Trophoblast cell (in vitro differentiated cells and primary cell): ENCODE results near the gene GPR37.

ENCODE experiments used
- DNase-seq, 2 donors: peaks; one replicate each; pipeline ENCODE4 v3.0.0-alpha.2; 2016
- H2AFZ ChIP-seq: 2 replicates; pipeline ENCODE4 v1.6.1; 2013; ENCODE audit warnings: low read length, moderate library complexity, mild to moderate bottlenecking; ENCODE audit not compliant: insufficient read depth, poor library complexity
- H2AK5ac ChIP-seq: 2 replicates; pipeline ENCODE4 v1.6.1; 2013; ENCODE audit warnings: mild to moderate bottlenecking, low read length
- H2BK120ac ChIP-seq: 2 replicates; pipeline ENCODE4 v1.6.1; 2013; ENCODE audit warnings: low read length, mild to moderate bottlenecking, moderate library complexity; ENCODE audit not compliant: insufficient read depth, poor library complexity
- H2BK12ac ChIP-seq: 2 replicates; pipeline ENCODE4 v1.6.1; 2013; ENCODE audit warnings: mild to moderate bottlenecking, low read length, moderate library complexity
- H2BK5ac ChIP-seq: 2 replicates; pipeline ENCODE4 v1.6.1; 2013; ENCODE audit warnings: low read length, low read depth, moderate library complexity, mild to moderate bottlenecking; ENCODE audit not compliant: poor library complexity
- H3K14ac ChIP-seq: 2 replicates; pipeline ENCODE4 v1.6.1; 2013; ENCODE audit warnings: mild to moderate bottlenecking, low read length
- H3K18ac ChIP-seq: 2 replicates; pipeline ENCODE4 v1.6.1; 2013; ENCODE audit warnings: mild to moderate bottlenecking, low read length
- H3K23ac ChIP-seq: 2 replicates; pipeline ENCODE4 v1.6.1; 2013; ENCODE audit warnings: low read length
- H3K27ac ChIP-seq: 2 replicates; pipeline ENCODE4 v1.5.1; 2013; ENCODE audit warnings: low read depth, mild to moderate bottlenecking, inconsistent platforms, low read length, moderate library complexity
- H3K27me3 ChIP-seq: 2 replicates; pipeline ENCODE4 v1.6.1; 2013; ENCODE audit warnings: inconsistent platforms, mild to moderate bottlenecking, low read length, moderate library complexity; ENCODE audit not compliant: insufficient read depth
- H3K36me3 ChIP-seq, 2 experiments: 1 replicate in 1 of 2; 2 replicates in 1 of 2; pipeline ENCODE4 v1.6.1; 2013; ENCODE audit warnings: low read length in 2 of 2, mild to moderate bottlenecking in 2 of 2, moderate library complexity in 1 of 2; ENCODE audit not compliant: insufficient read depth in 2 of 2, control insufficient read depth in 1 of 2
- H3K4ac ChIP-seq: 2 replicates; pipeline ENCODE4 v1.6.1; 2013; ENCODE audit warnings: low read depth, mild to moderate bottlenecking, low read length, moderate library complexity
- H3K4me1 ChIP-seq, 2 experiments: 1 replicate in 1 of 2; 2 replicates in 1 of 2; pipeline ENCODE4 v1.6.1; 2013; ENCODE audit warnings: low read length in 2 of 2, mild to moderate bottlenecking in 2 of 2, moderate library complexity in 1 of 2; ENCODE audit not compliant: insufficient read depth in 2 of 2, control insufficient read depth in 1 of 2
- H3K4me2 ChIP-seq: 2 replicates; pipeline ENCODE4 v1.6.1; 2013; ENCODE audit warnings: inconsistent platforms, mild to moderate bottlenecking, low read length, moderate library complexity
- H3K4me3 ChIP-seq: 2 replicates; pipeline ENCODE4 v1.5.1; 2013; ENCODE audit warnings: mild to moderate bottlenecking, low read depth, low read length, inconsistent platforms
- H3K79me1 ChIP-seq: one replicate; pipeline ENCODE4 v1.6.1; 2013; ENCODE audit warnings: low read length
- H3K79me2 ChIP-seq: 2 replicates; pipeline ENCODE4 v1.6.1; 2013; ENCODE audit warnings: low read length, mild to moderate bottlenecking; ENCODE audit not compliant: control insufficient read depth, insufficient read depth, poor library complexity
- H3K9ac ChIP-seq: 2 replicates; pipeline ENCODE4 v1.6.1; 2013; ENCODE audit warnings: mild to moderate bottlenecking, low read length
- H3K9me3 ChIP-seq: 2 replicates; pipeline ENCODE4 v1.6.1; 2013; ENCODE audit warnings: low read depth, mild to moderate bottlenecking, control low read depth, inconsistent platforms, low read length; ENCODE audit not compliant: insufficient read depth
- H4K12ac ChIP-seq: 2 replicates; pipeline ENCODE4 v1.6.1; 2013; ENCODE audit warnings: low read depth, mild to moderate bottlenecking, low read length, moderate library complexity
- H4K8ac ChIP-seq: 2 replicates; pipeline ENCODE4 v1.6.1; 2013; ENCODE audit warnings: low read depth, mild to moderate bottlenecking, low read length, moderate library complexity
- H4K91ac ChIP-seq: one replicate; pipeline ENCODE4 v1.6.1; 2013; ENCODE audit warnings: low read depth, mild to moderate bottlenecking, low read length, moderate library complexity
- WGBS: extraction: QIAGEN DNeasy Blood & Tissue Kit; methylation state at CpG from one replicate; pipeline ENCODE4 v1.1.7; 2013; ENCODE audit warnings: missing lambda C conversion rate; ENCODE audit not compliant: insufficient read length, insufficient coverage; ENCODE audit errors: extremely low coverage; 5-methylcytosine and 5-hydroxymethylcytosine counted together

Gene GPR37

DNA sequence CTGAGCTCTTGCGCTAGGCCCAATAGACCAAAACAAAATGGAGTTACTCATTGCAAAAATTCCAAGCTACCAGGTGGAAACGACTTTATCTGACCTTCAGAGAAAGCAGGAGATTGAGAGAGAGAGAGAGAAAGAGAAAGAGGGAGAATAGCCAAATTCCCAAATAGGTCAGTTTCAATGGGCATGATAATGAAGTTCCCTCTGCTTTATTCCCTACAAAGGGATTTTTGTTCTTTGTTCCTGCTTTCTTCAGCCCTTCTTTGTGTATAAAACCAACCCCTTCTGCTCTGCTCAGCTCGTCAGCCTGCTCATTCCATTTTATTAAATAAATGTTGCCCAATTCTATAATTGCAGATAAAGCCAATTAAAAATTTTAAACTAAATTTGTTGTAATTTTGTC is 45.0 kb upstream of the GPR37 start:
- no peak overlapping the region for H3K4me3 ChIP-seq
- H3K79me2 ChIP-seq = no peaks in the 10 kb centered on the region
- no peak overlapping the region for H2BK120ac ChIP-seq
- H3K36me3 ChIP-seq = no peaks in the 10 kb centered on the region
- H4K12ac ChIP-seq = no peak overlapping the region
- H3K9ac ChIP-seq = no peak overlapping the region
- H3K23ac ChIP-seq = no peak overlapping the region
- no peaks in the 10 kb centered on the region for H3K27me3 ChIP-seq
- H2BK12ac ChIP-seq = no peak overlapping the region
- no peak overlapping the region for H3K27ac ChIP-seq
- no peak overlapping the region for H2AK5ac ChIP-seq
- H2AFZ ChIP-seq = no peak overlapping the region
- no peaks in the 10 kb centered on the region for H3K9me3 ChIP-seq
- no peak overlapping the region for H3K18ac ChIP-seq
- WGBS = no CpG with 5 or more reads among the region's 3 CpGs
- H2BK5ac ChIP-seq = no peak overlapping the region
- no peak overlapping the region for H3K14ac ChIP-seq
- DNase-seq = no peak
- no peak overlapping the region for H3K4me2 ChIP-seq
- H4K8ac ChIP-seq = no peak overlapping the region
- no peak overlapping the region for H4K91ac ChIP-seq
- no peak overlapping the region for H3K4ac ChIP-seq
- no peaks in the 10 kb centered on the region for H3K4me1 ChIP-seq
- no peaks in the 10 kb centered on the region for H3K79me1 ChIP-seq

DNA sequence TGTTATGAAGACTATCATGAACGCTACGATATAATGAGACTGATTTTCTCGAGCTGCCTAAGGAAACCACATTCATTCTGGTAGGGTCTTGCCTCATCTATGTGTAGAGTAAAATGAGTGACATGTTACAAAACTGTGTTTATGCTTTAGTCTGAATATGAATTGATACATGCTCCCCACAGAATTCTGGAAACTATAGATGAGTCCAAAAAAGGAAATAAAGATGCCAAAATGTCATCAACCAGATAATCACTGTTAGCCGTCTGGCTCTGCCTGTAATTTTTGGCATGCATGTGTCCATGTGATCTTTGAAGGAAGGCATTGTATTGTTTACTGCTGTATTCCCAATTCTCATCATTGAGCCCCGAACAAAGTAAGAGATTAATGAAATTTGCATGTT is 42.6 kb upstream of the GPR37 start:
- Histone ChIP-seq H3K18ac (no peak overlapping the region), H3K27ac (no peak overlapping the region), H3K4ac (no peak overlapping the region), H3K27me3 (no peaks in the 10 kb centered on the region), H2BK120ac (no peak overlapping the region), H3K9me3 (no peaks in the 10 kb centered on the region), H4K8ac (no peak overlapping the region), H2AFZ (no peak overlapping the region), H3K14ac (no peak overlapping the region), H4K12ac (no peak overlapping the region), H4K91ac (no peak overlapping the region), H3K9ac (no peak overlapping the region), H3K4me1 (no peaks in the 10 kb centered on the region), H3K4me2 (no peak overlapping the region), H2AK5ac (no peak overlapping the region), H3K4me3 (no peak overlapping the region), H3K36me3 (no peaks in the 10 kb centered on the region), H2BK12ac (no peak overlapping the region), H3K79me2 (no peaks in the 10 kb centered on the region), H3K79me1 (no peaks in the 10 kb centered on the region), H2BK5ac (no peak overlapping the region), H3K23ac (no peak overlapping the region)
- no peak for DNase-seq
- WGBS = no CpG with 5 or more reads among the region's 5 CpGs

DNA sequence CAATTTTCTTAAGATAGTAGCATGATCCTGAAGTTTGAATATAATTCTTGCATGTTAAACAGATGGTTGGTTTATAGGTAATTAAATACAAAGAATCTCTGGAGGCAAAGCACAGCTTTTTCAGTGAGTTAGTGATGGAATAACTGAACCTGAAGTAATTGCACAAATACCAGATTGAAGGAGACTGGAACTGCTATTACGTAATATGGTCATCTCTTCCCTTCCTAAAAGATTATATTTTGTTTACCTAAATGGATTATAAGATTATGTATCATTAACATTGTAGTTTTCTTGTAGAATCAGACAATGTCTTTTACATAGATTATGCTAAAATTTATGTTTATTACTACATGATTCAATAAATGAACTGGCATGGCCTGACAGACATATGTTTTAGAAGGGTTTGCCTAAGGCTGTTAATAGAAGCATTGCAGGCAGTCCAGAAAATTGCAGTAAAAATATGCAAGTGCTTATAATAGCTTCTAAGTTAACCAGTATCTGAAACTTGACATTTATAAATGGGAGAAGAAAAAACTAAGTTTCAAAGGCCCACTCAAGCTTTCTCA is 35.8 kb upstream of the GPR37 start:
- Histone ChIP-seq H4K8ac (no peak overlapping the region), H3K79me1 (peaks cover 13% of the 10 kb centered on the region), H4K91ac (no peak overlapping the region), H3K9ac (no peak overlapping the region), H2BK5ac (no peak overlapping the region), H3K4me1 (peaks cover 0 to 7% of the 10 kb centered on the region in 2 experiments), H3K4me2 (no peak overlapping the region), H3K27ac (peak overlapping the region; percentile 34), H2BK120ac (no peak overlapping the region), H3K4ac (no peak overlapping the region), H3K36me3 (no peaks in the 10 kb centered on the region), H3K4me3 (no peak overlapping the region), H2AK5ac (no peak overlapping the region), H3K23ac (no peak overlapping the region), H4K12ac (no peak overlapping the region), H3K18ac (no peak overlapping the region), H2AFZ (no peak overlapping the region), H3K9me3 (no peaks in the 10 kb centered on the region), H2BK12ac (no peak overlapping the region), H3K79me2 (no peaks in the 10 kb centered on the region), H3K14ac (no peak overlapping the region), H3K27me3 (no peaks in the 10 kb centered on the region)
- DNase-seq = peak in 1 of 2 donors; percentile 64
- WGBS = no CpG with 5 or more reads among the region's 1 CpG

DNA sequence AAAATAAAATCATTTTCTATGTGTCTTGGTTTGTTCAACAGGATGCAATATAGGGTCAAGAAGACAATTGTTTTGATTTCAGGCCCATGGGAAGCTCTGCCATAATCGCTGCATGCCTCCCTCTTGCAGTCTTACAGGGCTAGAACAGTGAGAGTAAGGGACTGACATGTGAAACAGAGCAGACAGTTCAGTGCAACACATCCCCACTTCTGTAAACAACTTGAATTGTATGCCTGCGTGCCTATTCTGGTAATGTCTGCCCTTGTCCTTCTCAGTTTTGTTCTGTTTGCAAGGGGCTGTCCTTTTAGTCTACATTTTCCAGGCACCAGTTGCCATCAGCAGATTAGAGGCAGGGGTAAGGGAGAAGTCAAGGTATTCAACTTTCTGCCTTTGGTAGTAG is 34.8 kb upstream of the GPR37 start:
- H3K4me2 ChIP-seq = no peak overlapping the region
- DNase-seq = no peak
- no CpG with 5 or more reads among the region's 2 CpGs for WGBS

More for the DNA sequence above, 34.8 kb upstream of the GPR37 start:
- Histone ChIP-seq H2BK5ac (peak overlapping the region; percentile 13), H3K79me2 (no peaks in the 10 kb centered on the region), H3K4ac (no peak overlapping the region), H3K4me3 (no peak overlapping the region), H3K14ac (peak overlapping the region; percentile 9), H2AK5ac (no peak overlapping the region), H3K27me3 (no peaks in the 10 kb centered on the region), H3K79me1 (peaks cover 14% of the 10 kb centered on the region), H3K23ac (no peak overlapping the region), H2BK12ac (no peak overlapping the region), H2BK120ac (peak overlapping the region; percentile 13), H4K91ac (no peak overlapping the region), H3K18ac (no peak overlapping the region), H3K9ac (no peak overlapping the region), H3K27ac (peak overlapping the region; percentile 83), H4K12ac (no peak overlapping the region), H2AFZ (no peak overlapping the region), H3K36me3 (no peaks in the 10 kb centered on the region), H3K4me1 (peaks cover 0 to 7% of the 10 kb centered on the region in 2 experiments), H4K8ac (no peak overlapping the region), H3K9me3 (no peaks in the 10 kb centered on the region)
